Natural killer cell (primary cell): ENCODE measurements around the gene DEK. TPM values are rescaled to one million over a fixed set of nuclear protein-coding genes. Genes with fewer than 3 reads are reported as not detected.

Source experiments
- ATAC-seq, 3 donors: fragments of 150-1000 bp in 2 of 3; fragments of 200-7000 bp in 1 of 3; cut with Tn5 transposase; 1 replicate in 1 of 3; 2 replicates in 2 of 3; pipeline ENCODE4 v1.10.0; 2021; ENCODE audit warnings: mild to moderate bottlenecking in 2 of 3, moderate library complexity in 2 of 3
- DNase-seq, 2 donors: peaks; one replicate each; pipeline versions ENCODE4 v3.0.0 to v3.0.0-alpha.2; 2013 to 2021; ENCODE audit warnings: mixed read lengths in 1 of 2
- H3K27ac ChIP-seq: one replicate; pipeline ENCODE4 v1.5.1; 2013; ENCODE audit warnings: mild to moderate bottlenecking, low read length
- H3K27me3 ChIP-seq: one replicate; pipeline ENCODE4 v1.6.1; 2013; ENCODE audit warnings: low read length; ENCODE audit not compliant: control insufficient read depth, insufficient read depth
- H3K36me3 ChIP-seq: one replicate; pipeline ENCODE4 v1.6.1; 2013; ENCODE audit warnings: low read length; ENCODE audit not compliant: control insufficient read depth, insufficient read depth
- H3K4me1 ChIP-seq: one replicate; pipeline ENCODE4 v1.6.1; 2013; ENCODE audit warnings: low read length; ENCODE audit not compliant: control insufficient read depth, insufficient read depth
- H3K4me3 ChIP-seq: one replicate; pipeline ENCODE4 v1.5.1; 2013; ENCODE audit warnings: low read length
- H3K9me3 ChIP-seq: one replicate; pipeline ENCODE4 v1.6.1; 2013; ENCODE audit warnings: low read length; ENCODE audit not compliant: control insufficient read depth, insufficient read depth
- H3K27ac Mint-ChIP-seq, 2 donors: one replicate each; pipeline ENCODE4 v1.8.0; 2022; ENCODE audit warnings: mild to moderate bottlenecking in 2 of 2, mixed read lengths in 2 of 2, moderate library complexity in 1 of 2
- H3K27me3 Mint-ChIP-seq, 2 donors: one replicate each; pipeline ENCODE4 v1.8.0; 2022; ENCODE audit warnings: low read depth in 2 of 2, mixed read lengths in 2 of 2
- H3K36me3 Mint-ChIP-seq: one replicate; pipeline ENCODE4 v1.8.0; 2022; ENCODE audit warnings: mixed read lengths
- H3K4me1 Mint-ChIP-seq, 2 donors: one replicate each; pipeline ENCODE4 v1.8.0; 2022; ENCODE audit warnings: mixed read lengths in 2 of 2
- H3K4me3 Mint-ChIP-seq: one replicate; pipeline ENCODE4 v1.8.0; 2022; ENCODE audit warnings: mild to moderate bottlenecking, moderate library complexity, mixed read lengths
- H3K9me3 Mint-ChIP-seq, 2 donors: one replicate each; pipeline ENCODE4 v1.8.0; 2022; ENCODE audit warnings: mixed read lengths in 2 of 2
- CTCF ChIP-seq: fragments of 200-600 bp; IDR thresholded peaks from one replicate; pipeline ENCODE4 v1.8.0; 2022; ENCODE audit warnings: antibody characterized with exemption
- WGBS: methylation state at CpG from one replicate; pipeline ENCODE4 v1.1.7; 2013; ENCODE audit warnings: missing lambda C conversion rate; ENCODE audit not compliant: insufficient coverage; 5-methylcytosine and 5-hydroxymethylcytosine counted together
- intact Hi-C: fragments of 100-400 bp; cut with micrococcal nuclease; formaldehyde crosslinking; loops from one replicate; pipeline ENCODE4 v1.14.2; 2022
- total RNA-seq, 4 donors: library from RNA; stranded (reverse); fragments of 120-200 nt in 1 of 4; gene quantifications; one replicate each; pipeline versions ENCODE4 v1.2.3 to v1.2.4, GENCODE V29; 2013 to 2022

The DEK gene
- total RNA-seq, 3 donors from 2014 or later (not counting 1 experiment from before 2014, with no cell fraction given) = 79.5 to 89.7 (median 80.9) TPM

DNA sequence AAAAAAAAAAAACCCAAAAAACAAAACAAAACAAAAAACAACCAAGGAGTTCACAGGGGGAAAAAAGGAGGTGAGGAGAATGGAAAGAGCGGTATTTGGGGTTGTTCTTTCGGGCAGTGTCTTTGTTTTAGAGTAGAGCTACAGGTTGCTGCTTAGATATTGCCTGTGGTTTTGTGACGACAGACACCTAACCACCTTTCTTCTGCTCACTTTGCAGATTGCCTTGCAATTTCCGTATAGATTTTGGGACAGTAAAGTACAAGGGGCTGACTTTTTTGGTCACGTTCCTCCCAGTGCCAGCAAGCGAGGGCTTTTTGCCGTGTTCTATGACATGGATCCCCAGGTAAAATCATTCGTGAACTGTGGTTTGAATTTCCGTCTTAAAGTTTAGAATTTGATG, 50.9 kb downstream of the DEK start:
- no peak overlapping the region for H3K4me3 Mint-ChIP-seq

GRCh38 chr6:18212231-18212630, 52.1 kb downstream of the DEK start:
- intact Hi-C loops = no loop called here
- TF ChIP-seq CTCF = no peak
- peaks cover 16% of the 10 kb centered on the region for H3K36me3 ChIP-seq
- Mint-ChIP-seq H3K36me3 (peaks cover 21% of the 10 kb centered on the region), H3K4me1 (peaks cover 0 to 5% of the 10 kb centered on the region in 2 donors), H3K4me3 (no peak overlapping the region), H3K9me3 (no peaks in the 10 kb centered on the region), H3K27me3 (no peaks in the 10 kb centered on the region), H3K27ac (no peak overlapping the region)
- no peak overlapping the region for H3K4me3 ChIP-seq
- no peak overlapping the region for H3K27ac ChIP-seq
- DNase-seq (no peak), ATAC-seq (no peak)
- no peaks in the 10 kb centered on the region for H3K9me3 ChIP-seq
- 86% methylated on average over 4 of the region's 4 CpGs for WGBS
- H3K27me3 ChIP-seq = no peaks in the 10 kb centered on the region
- H3K4me1 ChIP-seq = peaks cover 5% of the 10 kb centered on the region

More for the DNA sequence above, 50.9 kb downstream of the DEK start:
- intact Hi-C loops = no loop called here
- Histone ChIP-seq H3K9me3 (no peaks in the 10 kb centered on the region), H3K36me3 (peaks cover 17% of the 10 kb centered on the region), H3K27ac (no peak overlapping the region), H3K4me1 (peaks cover 5% of the 10 kb centered on the region), H3K27me3 (no peaks in the 10 kb centered on the region), H3K4me3 (no peak overlapping the region)
- H3K4me1 Mint-ChIP-seq = peaks cover 0 to 5% of the 10 kb centered on the region in 2 donors
- WGBS = 92% methylated on average over 9 of the region's 9 CpGs
- ATAC-seq (no peak), DNase-seq (peak in 1 of 2 donors; percentile 42)
- H3K9me3 Mint-ChIP-seq = no peaks in the 10 kb centered on the region
- H3K36me3 Mint-ChIP-seq = peaks cover 16% of the 10 kb centered on the region
- no peaks in the 10 kb centered on the region for H3K27me3 Mint-ChIP-seq
- H3K27ac Mint-ChIP-seq = no peak overlapping the region
- no peak for TF ChIP-seq CTCF

DNA sequence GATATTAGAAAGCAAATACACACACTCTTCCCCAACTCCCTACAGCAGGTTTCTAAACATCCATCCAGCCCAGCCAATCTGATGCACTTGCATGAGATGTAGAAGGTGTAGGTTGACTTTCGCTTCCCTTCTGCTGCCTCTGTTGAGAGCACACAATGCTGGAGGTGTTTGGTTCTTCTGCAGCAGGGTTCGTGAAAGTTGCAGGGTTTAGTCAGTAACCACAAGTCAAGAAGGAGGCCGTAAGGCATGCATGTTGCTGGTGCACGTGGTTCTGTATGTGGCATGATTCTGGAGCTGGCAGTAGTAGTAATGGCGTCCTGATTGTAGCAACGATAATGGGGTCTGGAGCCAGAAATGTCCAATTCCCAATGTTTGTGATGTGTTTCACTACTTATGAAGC, 53.0 kb downstream of the DEK start:
- no peaks in the 10 kb centered on the region for H3K9me3 Mint-ChIP-seq
- Histone ChIP-seq H3K27me3 (no peaks in the 10 kb centered on the region), H3K4me1 (peaks cover 5% of the 10 kb centered on the region), H3K4me3 (no peak overlapping the region), H3K36me3 (peaks cover 16% of the 10 kb centered on the region), H3K27ac (no peak overlapping the region), H3K9me3 (no peaks in the 10 kb centered on the region)
- peak in 1 of 2 donors; percentile 4 for DNase-seq
- 76% methylated on average over 6 of the region's 6 CpGs for WGBS
- no peak overlapping the region for H3K27ac Mint-ChIP-seq
- no peak for TF ChIP-seq CTCF
- peaks cover 0 to 5% of the 10 kb centered on the region in 2 donors for H3K4me1 Mint-ChIP-seq
- H3K27me3 Mint-ChIP-seq = no peaks in the 10 kb centered on the region
- intact Hi-C loops = no loop called here
- no peak overlapping the region for H3K4me3 Mint-ChIP-seq
- no peak for ATAC-seq
- peaks cover 16% of the 10 kb centered on the region for H3K36me3 Mint-ChIP-seq

GRCh38 chr6:18210707-18211106, 53.6 kb downstream of the DEK start:
- Mint-ChIP-seq H3K27me3 (no peaks in the 10 kb centered on the region), H3K27ac (no peak overlapping the region), H3K4me1 (peaks cover 0 to 5% of the 10 kb centered on the region in 2 donors), H3K36me3 (peaks cover 14% of the 10 kb centered on the region), H3K9me3 (no peaks in the 10 kb centered on the region), H3K4me3 (no peak overlapping the region)
- no peaks in the 10 kb centered on the region for H3K27me3 ChIP-seq
- H3K4me3 ChIP-seq = no peak overlapping the region
- no peak for TF ChIP-seq CTCF
- H3K9me3 ChIP-seq = no peaks in the 10 kb centered on the region
- H3K36me3 ChIP-seq = peaks cover 16% of the 10 kb centered on the region
- H3K4me1 ChIP-seq = peaks cover 5% of the 10 kb centered on the region
- H3K27ac ChIP-seq = no peak overlapping the region
- intact Hi-C loops = no loop called here
- ATAC-seq (no peak), DNase-seq (no peak)
- WGBS = 96% methylated on average over 5 of the region's 5 CpGs
